ENCODE data around the gene C9orf78. TPM values are rescaled to one million over a fixed set of nuclear protein-coding genes. Genes with fewer than 3 reads are reported as not detected.
"Not testable (repeated sequence)": the region's sequence is repeated elsewhere in the genome, so short reads cannot be mapped to it uniquely, and the experiment has no call there.

Gene C9orf78
- total RNA-seq, 1 donor from 2014 or later, result 46.1 TPM

GRCh38 chr9:129794549-129794948 lies 40.5 kb downstream of the C9orf78 start:
- no peaks in the 10 kb centered on the region for H3K36me3 Mint-ChIP-seq (ENCODE audit: unreplicated experiment)

GRCh38 chr9:129786481-129786880 lies 48.6 kb downstream of the C9orf78 start:
- Mint-ChIP-seq H3K27ac (ENCODE audit: unreplicated experiment) (no peak overlapping the region), H3K9me3 (ENCODE audit: unreplicated experiment) (peaks cover 2% of the 10 kb centered on the region)

More at GRCh38 chr9:129794549-129794948, 40.5 kb downstream of the C9orf78 start:
- Mint-ChIP-seq H3K4me1 (ENCODE audit: low read depth, unreplicated experiment) (no peaks in the 10 kb centered on the region), H3K9me3 (ENCODE audit: unreplicated experiment) (peaks cover 1% of the 10 kb centered on the region), H3K27me3 (ENCODE audit: unreplicated experiment) (peaks cover 4% of the 10 kb centered on the region), H3K27ac (ENCODE audit: unreplicated experiment) (no peak overlapping the region), H3K4me3 (ENCODE audit: unreplicated experiment) (no peak overlapping the region)
- TF ChIP-seq CTCF (IDR thresholded peaks at IDR 0.05; ENCODE audit: partially characterized antibody, unreplicated experiment), result no peak
- DNase-seq, result no peak

GRCh38 chr9:129785866-129786265 lies 49.2 kb downstream of the C9orf78 start:
- no peak for TF ChIP-seq CTCF (IDR thresholded peaks at IDR 0.05; ENCODE audit: partially characterized antibody, unreplicated experiment)
- Mint-ChIP-seq H3K4me3 (ENCODE audit: unreplicated experiment) (no peak overlapping the region), H3K27ac (ENCODE audit: unreplicated experiment) (no peak overlapping the region), H3K4me1 (ENCODE audit: low read depth, unreplicated experiment) (no peaks in the 10 kb centered on the region), H3K9me3 (ENCODE audit: unreplicated experiment) (peaks cover 2% of the 10 kb centered on the region), H3K36me3 (ENCODE audit: unreplicated experiment) (no peaks in the 10 kb centered on the region), H3K27me3 (ENCODE audit: unreplicated experiment) (no peaks in the 10 kb centered on the region)
- DNase-seq, result no peak

More at GRCh38 chr9:129786481-129786880, 48.6 kb downstream of the C9orf78 start:
- Mint-ChIP-seq H3K27me3 (ENCODE audit: unreplicated experiment) (no peaks in the 10 kb centered on the region), H3K4me3 (ENCODE audit: unreplicated experiment) (no peak overlapping the region), H3K36me3 (ENCODE audit: unreplicated experiment) (no peaks in the 10 kb centered on the region), H3K4me1 (ENCODE audit: low read depth, unreplicated experiment) (no peaks in the 10 kb centered on the region)
- DNase-seq, result no peak
- TF ChIP-seq CTCF (IDR thresholded peaks at IDR 0.05; ENCODE audit: partially characterized antibody, unreplicated experiment), result no peak

- not testable (repeated sequence) for DNase-seq; H3K4me3 Mint-ChIP-seq (ENCODE audit: unreplicated experiment); H3K9me3 Mint-ChIP-seq (ENCODE audit: unreplicated experiment); H3K36me3 Mint-ChIP-seq (ENCODE audit: unreplicated experiment); H3K27me3 Mint-ChIP-seq (ENCODE audit: unreplicated experiment); H3K27ac Mint-ChIP-seq (ENCODE audit: unreplicated experiment); H3K4me1 Mint-ChIP-seq (ENCODE audit: low read depth, unreplicated experiment)
Measured at GRCh38 chr9:129784970-129785369, 50.1 kb downstream of the C9orf78 start.

- Mint-ChIP-seq H3K4me3 (ENCODE audit: unreplicated experiment) (no peak overlapping the region), H3K27ac (ENCODE audit: unreplicated experiment) (peak overlapping the region; percentile 13), H3K4me1 (ENCODE audit: low read depth, unreplicated experiment) (no peaks in the 10 kb centered on the region), H3K9me3 (ENCODE audit: unreplicated experiment) (peaks cover 2% of the 10 kb centered on the region), H3K36me3 (ENCODE audit: unreplicated experiment) (no peaks in the 10 kb centered on the region), H3K27me3 (ENCODE audit: unreplicated experiment) (no peaks in the 10 kb centered on the region)
- peak; percentile 92 for TF ChIP-seq CTCF (IDR thresholded peaks at IDR 0.05; ENCODE audit: partially characterized antibody, unreplicated experiment)
- DNase-seq, result peak; percentile 76
Measured at GRCh38 chr9:129783516-129784361, 51.3 kb downstream of the C9orf78 start.

All from glutamatergic neuron (in vitro differentiated cells).